ENCODE measurements around the gene BOD1.

The BOD1 gene

DNA sequence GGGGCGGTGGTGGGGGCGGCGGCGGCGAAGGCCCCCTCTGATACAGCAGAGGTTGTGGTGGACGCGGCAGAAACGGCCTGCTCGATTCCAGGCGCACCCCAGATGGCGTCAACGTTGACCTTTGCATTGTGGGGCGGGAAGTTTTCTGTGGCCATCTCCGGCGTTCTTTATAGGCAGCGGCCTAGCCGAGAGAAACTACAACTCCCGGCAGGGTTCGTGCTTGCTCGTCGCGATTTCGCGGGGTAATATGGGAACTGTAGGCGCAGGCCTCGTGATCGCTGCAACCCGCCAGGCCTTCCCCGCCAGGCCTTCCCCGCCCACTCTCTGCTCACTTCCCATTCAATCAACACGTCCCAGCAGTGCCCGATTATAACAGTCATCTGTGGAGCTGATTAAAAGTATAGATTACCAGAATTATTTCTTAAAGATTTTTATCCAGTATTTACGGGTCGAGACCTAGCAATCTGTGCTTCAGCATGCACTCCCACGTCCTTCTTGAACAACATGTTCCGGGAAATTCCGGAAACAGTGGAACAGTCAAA is at the start of gene BOD1:
BOD1 (minus strand) TSS at position 74 of the 542 bp plus-strand sequence. CDS start 214 bp downstream, outside the sequence.
- TF ChIP-seq EP300 (IDR thresholded peaks at IDR 0.05; ENCODE audit: borderline replicate concordance) (no peak), REST (IDR thresholded peaks at IDR 0.05; ENCODE audit: low read depth) (no peak), ZBTB7A (IDR thresholded peaks at IDR 0.05; ENCODE audit: low read depth) (no peak), CREB1 (IDR thresholded peaks at IDR 0.05; ENCODE audit: low read depth) (peak; percentile 98), RAD21 (IDR thresholded peaks at IDR 0.05; ENCODE audit: low read depth) (no peak), MAX (IDR thresholded peaks at IDR 0.05) (no peak; the same call in none of the 2 replicates), TCF12 (IDR thresholded peaks at IDR 0.05; ENCODE audit: low read depth) (peak; percentile 70; the same call in 1 of the 2 replicates), TAF1 (IDR thresholded peaks at IDR 0.05; ENCODE audit: low read depth) (peak; percentile 48), CEBPB (IDR thresholded peaks at IDR 0.05) (no peak), EGR1 (IDR thresholded peaks at IDR 0.05) (peak; percentile 72), TEAD4 (IDR thresholded peaks at IDR 0.05) (no peak), FOXM1 (IDR thresholded peaks at IDR 0.05; ENCODE audit: borderline replicate concordance, low read depth) (no peak), NFIC (IDR thresholded peaks at IDR 0.05) (no peak), YY1 (IDR thresholded peaks at IDR 0.05; ENCODE audit: low read depth) (peak; percentile 75)
- TF ChIP-seq, protein P1, sequence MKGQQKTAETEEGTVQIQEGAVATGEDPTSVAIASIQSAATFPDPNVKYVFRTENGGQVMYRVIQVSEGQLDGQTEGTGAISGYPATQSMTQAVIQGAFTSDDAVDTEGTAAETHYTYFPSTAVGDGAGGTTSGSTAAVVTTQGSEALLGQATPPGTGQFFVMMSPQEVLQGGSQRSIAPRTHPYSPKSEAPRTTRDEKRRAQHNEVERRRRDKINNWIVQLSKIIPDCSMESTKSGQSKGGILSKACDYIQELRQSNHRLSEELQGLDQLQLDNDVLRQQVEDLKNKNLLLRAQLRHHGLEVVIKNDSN (IDR thresholded peaks at IDR 0.05), result peak; percentile 91

DNA sequence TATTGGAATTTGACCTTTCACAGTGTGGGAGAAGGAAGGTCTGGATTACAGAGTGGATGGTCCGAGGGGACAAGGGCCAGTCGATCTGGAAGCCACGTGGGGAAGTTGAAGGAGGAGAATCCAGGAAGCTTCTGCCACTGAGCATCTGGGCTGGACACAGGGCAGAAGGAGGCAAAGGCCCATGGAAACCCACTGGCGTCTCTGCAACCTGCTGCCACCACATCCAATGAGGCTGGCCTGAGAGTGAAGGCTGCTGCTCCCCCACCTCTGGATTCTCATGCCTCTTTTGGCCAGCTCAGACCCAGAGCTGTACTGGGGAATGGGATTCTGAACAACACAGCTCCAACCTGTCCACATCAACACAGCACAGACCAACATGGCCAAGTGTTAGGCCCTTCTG is 48.9 kb upstream of the BOD1 start:
- no peak for TF ChIP-seq MAX (IDR thresholded peaks at IDR 0.05)
- TF ChIP-seq ZBTB7A (IDR thresholded peaks at IDR 0.05; ENCODE audit: low read depth), result no peak

GRCh38 chr5:173664154-173664526 is 47.7 kb upstream of the BOD1 start:
- TF ChIP-seq FOXM1 (IDR thresholded peaks at IDR 0.05; ENCODE audit: borderline replicate concordance, low read depth), result no peak
- TF ChIP-seq TCF12 (IDR thresholded peaks at IDR 0.05; ENCODE audit: low read depth), result no peak
- no peak for TF ChIP-seq EGR1 (IDR thresholded peaks at IDR 0.05)
- no peak for TF ChIP-seq EP300 (IDR thresholded peaks at IDR 0.05; ENCODE audit: borderline replicate concordance)
- no peak for TF ChIP-seq TEAD4 (IDR thresholded peaks at IDR 0.05)
- no peak for TF ChIP-seq TAF1 (IDR thresholded peaks at IDR 0.05; ENCODE audit: low read depth)
- TF ChIP-seq YY1 (IDR thresholded peaks at IDR 0.05; ENCODE audit: low read depth), result no peak
- TF ChIP-seq REST (IDR thresholded peaks at IDR 0.05; ENCODE audit: low read depth), result no peak
- no peak for TF ChIP-seq CEBPB (IDR thresholded peaks at IDR 0.05)
- no peak for TF ChIP-seq MAX (IDR thresholded peaks at IDR 0.05)
- TF ChIP-seq NFIC (IDR thresholded peaks at IDR 0.05), result no peak

GRCh38 chr5:173663352-173664153 is 47.1 kb upstream of the BOD1 start:
- TF ChIP-seq REST (IDR thresholded peaks at IDR 0.05; ENCODE audit: low read depth), result no peak
- no peak for TF ChIP-seq FOXM1 (IDR thresholded peaks at IDR 0.05; ENCODE audit: borderline replicate concordance, low read depth)
- no peak for TF ChIP-seq TAF1 (IDR thresholded peaks at IDR 0.05; ENCODE audit: low read depth)
- no peak for TF ChIP-seq NFIC (IDR thresholded peaks at IDR 0.05)
- TF ChIP-seq, protein P1 (IDR thresholded peaks at IDR 0.05), result no peak
